MM.1S (cell line): ENCODE measurements around the gene MVK.

ENCODE experiments used
- CTCF ChIP-seq: fragments of 300-600 bp; sonication (generic); IDR thresholded peaks from 2 replicates; pipeline ENCODE4 v1.5.1; 2016; ENCODE audit warnings: antibody characterized with exemption, low read length, mixed read lengths
- EZH2 ChIP-seq: fragments of 300-600 bp; sonication (generic); optimal IDR thresholded peaks from 2 replicates; pipeline ENCODE3; 2017; ENCODE audit warnings: low read depth, mild to moderate bottlenecking, antibody characterized with exemption, low read length, mixed read lengths
- EZH2phosphoT487 ChIP-seq: fragments of 300-600 bp; sonication (generic); IDR thresholded peaks from 2 replicates; pipeline ENCODE4 v1.6.1; 2018; ENCODE audit warnings: antibody characterized with exemption, low read length

- TF ChIP-seq EZH2: no peak
- TF ChIP-seq CTCF: no peak
- no peak for TF ChIP-seq EZH2phosphoT487
These were observed 27.4 kb downstream of the MVK start for GRCh38 chr12:109600995-109601394.
